ENCODE measurements around the gene PPP1R9B.

- TF ChIP-seq CTCF (optimal IDR thresholded peaks at IDR 0.05 in 1 of 3, IDR thresholded peaks at IDR 0.05 in 1 of 3, conservative IDR thresholded peaks at IDR 0.05 in 1 of 3; ENCODE audit: extremely low read depth in 1 of 3, insufficient read depth in 2 of 3, low read length in 3 of 3): no peak
- no peak for TF ChIP-seq EZH2 (IDR thresholded peaks at IDR 0.05; ENCODE audit: low read length)
Measured at GRCh38 chr17:50133028-50133768, 17.3 kb downstream of the PPP1R9B start.
